DMS114 treated with DMSO at 0.1 percent for 48 hours (cell line): ENCODE measurements around the gene TNN.

Experiments
- DNase-seq: peaks from one replicate; lab custom pipeline; 2025; ENCODE audit not compliant: unreplicated experiment; lab: John Stamatoyannopoulos, UW

Gene TNN

DNA sequence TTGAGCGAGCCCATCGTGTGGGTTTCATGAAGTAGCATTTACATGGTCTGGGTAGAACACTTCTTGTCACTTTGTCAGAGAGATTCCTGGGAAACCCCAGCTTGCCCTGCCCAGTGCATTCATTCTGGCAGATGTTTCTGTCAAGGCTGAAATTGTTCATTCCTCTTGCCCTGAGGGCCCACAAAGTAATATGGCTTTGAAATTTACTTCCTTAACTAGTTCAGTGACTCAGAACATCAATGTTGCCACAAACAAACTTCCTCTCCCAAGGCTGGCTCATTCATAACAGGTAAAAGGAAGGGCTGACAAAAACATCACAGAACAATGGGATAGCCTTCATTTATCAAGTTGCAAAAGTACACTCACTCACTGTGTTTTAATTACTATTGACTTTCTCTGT is 129.9 kb downstream of the TNN start:
- no peak for DNase-seq
